ENCODE measurements around the gene MMP17.

The MMP17 gene

GRCh38 chr12:131853832-131854797 lies 25.9 kb downstream of the MMP17 start:
- no peaks in the 10 kb centered on the region; the same call in 1 of the 2 replicates for H3K27me3 ChIP-seq (replicated peaks; ENCODE audit: control insufficient read depth, insufficient read depth, low read length)
- DNase-seq (ENCODE audit: extremely low read depth, insufficient read length) = no peak
- H3K36me3 ChIP-seq (ENCODE audit: control insufficient read depth, insufficient read depth, low read length) = no peaks in the 10 kb centered on the region
- TF ChIP-seq CTCF (IDR thresholded peaks at IDR 0.05; ENCODE audit: insufficient read depth, low read length, poor library complexity, severe bottlenecking) = no peak
- H3K4me3 ChIP-seq (replicated peaks; ENCODE audit: low read depth, low read length) = no peak overlapping the region

- DNase-seq (ENCODE audit: extremely low read depth, insufficient read length) = no peak
- H3K36me3 ChIP-seq (ENCODE audit: control insufficient read depth, insufficient read depth, low read length) = no peaks in the 10 kb centered on the region
- TF ChIP-seq CTCF (IDR thresholded peaks at IDR 0.05; ENCODE audit: insufficient read depth, low read length, poor library complexity, severe bottlenecking) = no peak
- no peak overlapping the region for H3K4me3 ChIP-seq (replicated peaks; ENCODE audit: low read depth, low read length)
- no peaks in the 10 kb centered on the region; the same call in 1 of the 2 replicates for H3K27me3 ChIP-seq (replicated peaks; ENCODE audit: control insufficient read depth, insufficient read depth, low read length)
Measured at GRCh38 chr12:131854861-131855476, 26.8 kb downstream of the MMP17 start.

- TF ChIP-seq CTCF (IDR thresholded peaks at IDR 0.05; ENCODE audit: insufficient read depth, low read length, poor library complexity, severe bottlenecking) = no peak
- Histone ChIP-seq H3K4me3 (replicated peaks; ENCODE audit: low read depth, low read length) (no peak overlapping the region), H3K36me3 (ENCODE audit: control insufficient read depth, insufficient read depth, low read length) (no peaks in the 10 kb centered on the region), H3K27me3 (replicated peaks; ENCODE audit: control insufficient read depth, insufficient read depth, low read length) (no peaks in the 10 kb centered on the region; the same call in 1 of the 2 replicates)
- DNase-seq (ENCODE audit: extremely low read depth, insufficient read length) = no peak
Measured at GRCh38 chr12:131855521-131856142, 27.4 kb downstream of the MMP17 start.

- Histone ChIP-seq H3K27me3 (replicated peaks; ENCODE audit: control insufficient read depth, insufficient read depth, low read length) (no peaks in the 10 kb centered on the region; the same call in 1 of the 2 replicates), H3K4me3 (replicated peaks; ENCODE audit: low read depth, low read length) (no peak overlapping the region), H3K36me3 (ENCODE audit: control insufficient read depth, insufficient read depth, low read length) (no peaks in the 10 kb centered on the region)
- TF ChIP-seq CTCF (IDR thresholded peaks at IDR 0.05; ENCODE audit: insufficient read depth, low read length, poor library complexity, severe bottlenecking) = no peak
- no peak for DNase-seq (ENCODE audit: extremely low read depth, insufficient read length)
Measured at GRCh38 chr12:131856366-131857097, 28.3 kb downstream of the MMP17 start.
